Transverse colon (tissue), 3 donors: ENCODE results near the gene AGTPBP1.

Experiments used
- CTCF ChIP-seq, 5 experiments: fragments of 200-600 bp in 3 of 5; fragments of 450-650 bp in 2 of 5; sonication (generic) in 3 of 5; IDR thresholded peaks; 1 replicate in 2 of 5; 2 replicates in 3 of 5; pipeline ENCODE4 v1.5.1; 2016 to 2017; ENCODE audit warnings: antibody characterized with exemption in 5 of 5, inconsistent platforms in 3 of 5, mild to moderate bottlenecking in 2 of 5, moderate library complexity in 1 of 5
- POLR2A ChIP-seq: fragments of 450-650 bp; IDR thresholded peaks from one replicate; pipeline ENCODE4 v1.6.1; 2016; ENCODE audit warnings: antibody characterized with exemption, mild to moderate bottlenecking, moderate library complexity

- no peak for TF ChIP-seq CTCF (IDR thresholded peaks at IDR 0.05)
- no peak for TF ChIP-seq POLR2A
These were observed 213.6 kb downstream of the AGTPBP1 start for GRCh38 chr9:85528142-85528541.
